HG03039 (cell line): ENCODE data around the gene HADHB.

Experiments
- ATAC-seq: cut with Tn5 transposase; IDR thresholded peaks from one replicate; pipeline ENCODE4 v1.9.1; 2021; ENCODE audit warnings: mild to moderate bottlenecking, moderate library complexity; ENCODE audit not compliant: unreplicated experiment

The HADHB gene

DNA sequence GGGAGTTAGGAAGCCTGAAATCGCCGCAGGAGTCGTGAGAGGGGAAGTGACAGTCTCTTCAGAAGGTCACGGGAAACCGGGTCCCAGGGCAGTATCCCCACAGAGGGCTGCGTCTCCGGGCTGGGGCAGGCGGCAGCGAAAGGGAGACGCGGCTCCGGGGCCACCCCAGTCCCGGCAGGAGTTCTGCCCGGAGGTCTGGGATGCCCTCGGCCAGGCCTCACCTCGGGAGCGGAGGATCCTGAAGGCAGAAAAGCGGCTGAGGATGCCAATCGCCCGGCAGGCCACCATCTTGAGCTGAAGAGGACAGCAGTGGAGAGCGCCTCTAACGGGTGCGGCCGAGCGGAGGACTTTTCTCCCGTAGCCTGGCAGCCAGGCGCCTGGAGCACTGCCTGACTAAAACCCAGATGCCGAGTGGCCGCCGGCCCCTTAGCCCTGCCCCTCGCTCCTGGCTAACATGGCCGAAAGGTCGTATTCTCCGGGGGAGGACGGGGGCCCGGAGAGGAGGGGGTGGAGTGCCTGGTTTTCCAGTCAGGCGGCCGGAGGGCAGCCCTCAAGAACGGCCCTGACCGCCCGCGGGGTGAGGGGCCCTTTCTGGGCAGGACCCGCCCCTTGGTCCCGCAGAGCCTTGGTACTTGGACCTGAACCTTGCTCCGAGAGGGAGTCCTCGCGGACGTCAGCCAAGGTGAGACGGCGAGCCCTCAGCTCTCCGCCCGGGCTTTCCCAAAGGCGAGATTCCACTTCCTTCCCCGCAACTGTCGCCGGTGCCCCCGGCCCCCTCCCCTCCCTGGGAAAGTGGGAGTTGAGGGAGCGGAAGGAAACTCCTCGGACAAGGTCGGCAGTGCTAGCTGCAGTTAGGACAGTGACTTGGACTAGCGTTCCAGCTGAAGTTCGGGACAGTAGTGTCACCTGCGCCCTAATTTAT lies at the start of gene HADHB, which contains the start of gene HADHA:
Gene HADHB (plus strand): TSS at position 631 of the 922 bp plus-strand sequence. CDS start 9,316 bp downstream, outside the sequence.
Gene HADHA (minus strand): TSS at position 324 of the 922 bp plus-strand sequence. CDS start 36 bp downstream, at position 288.
- ATAC-seq: peak; percentile 60

DNA sequence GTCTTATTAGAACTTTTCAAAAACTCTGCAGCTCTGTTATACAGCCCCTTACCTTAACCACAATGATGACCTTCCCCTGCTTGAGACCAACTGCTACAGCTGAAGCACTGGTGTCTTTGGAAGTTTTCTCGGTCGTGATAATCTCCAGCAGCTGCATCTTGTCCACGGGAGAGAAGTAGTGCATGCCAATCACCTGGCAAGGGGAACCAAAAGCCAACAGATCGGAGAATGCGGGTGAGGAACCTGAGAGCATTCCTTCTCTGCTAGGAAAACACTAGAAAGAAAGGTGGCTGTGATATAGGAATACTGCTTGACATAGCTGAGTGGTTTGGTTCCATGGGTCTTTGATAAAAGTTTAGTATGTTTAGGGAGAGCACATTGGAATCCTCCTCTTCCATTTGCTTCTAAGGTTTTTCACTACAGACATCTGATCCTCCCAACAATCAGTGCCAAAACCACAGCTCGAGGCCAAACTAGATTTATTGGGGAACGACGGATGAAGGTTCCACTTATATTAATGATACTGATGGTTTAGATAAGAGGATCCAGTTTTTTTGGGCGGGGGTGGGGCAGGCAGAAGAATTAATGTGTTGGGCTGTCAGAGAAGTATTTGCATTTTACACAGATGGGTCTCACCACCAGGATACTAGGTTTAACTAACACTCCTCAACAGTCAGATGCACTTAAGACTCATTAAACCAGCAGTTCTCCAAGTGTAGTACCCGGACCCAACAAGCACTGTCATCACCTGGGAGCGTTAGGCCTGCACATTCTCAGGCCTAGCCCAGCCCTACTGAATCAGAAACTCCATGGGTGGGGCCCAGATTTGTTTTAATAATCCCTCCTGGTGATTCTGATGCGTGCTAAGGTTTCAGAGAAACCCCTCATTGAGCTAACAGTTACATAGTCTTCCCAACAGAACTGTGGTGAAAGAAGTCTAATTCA lies 49.4 kb upstream of the HADHB start:
- no peak for ATAC-seq

DNA sequence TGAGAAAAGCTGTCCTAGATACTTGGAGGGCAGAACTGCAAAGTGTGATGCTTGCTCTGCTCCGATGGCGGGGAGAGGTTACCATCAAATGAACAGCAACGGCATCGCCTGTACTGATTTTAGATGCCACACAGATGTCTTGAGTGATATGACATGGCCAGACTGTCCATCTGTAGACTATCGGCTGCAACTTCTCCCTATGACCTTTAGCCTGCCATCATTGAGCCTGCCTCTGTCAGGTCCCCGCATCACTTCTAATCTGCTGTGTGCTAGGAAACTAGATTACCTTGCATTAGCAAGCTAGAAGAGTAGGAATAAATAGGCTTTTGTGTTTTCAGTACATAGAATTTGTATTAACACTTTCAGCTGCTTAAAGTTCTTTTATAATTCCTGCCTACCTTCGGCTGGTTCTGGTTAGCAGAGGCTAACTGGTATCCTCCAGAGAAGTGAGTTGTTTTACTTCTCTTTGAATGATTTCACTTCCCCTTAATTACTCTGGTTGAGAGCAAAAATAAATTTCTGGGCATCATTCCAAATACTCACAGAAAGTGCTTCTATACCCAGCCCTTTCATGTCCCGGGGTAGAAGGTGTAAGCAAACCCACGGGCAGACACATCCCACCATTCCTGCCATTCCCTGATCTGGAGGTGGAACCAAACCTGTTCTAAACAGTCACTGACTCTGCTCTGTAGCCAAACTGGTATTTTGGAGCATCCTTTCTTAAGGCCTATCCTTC lies 47.9 kb upstream of the HADHB start:
- no peak for ATAC-seq

DNA sequence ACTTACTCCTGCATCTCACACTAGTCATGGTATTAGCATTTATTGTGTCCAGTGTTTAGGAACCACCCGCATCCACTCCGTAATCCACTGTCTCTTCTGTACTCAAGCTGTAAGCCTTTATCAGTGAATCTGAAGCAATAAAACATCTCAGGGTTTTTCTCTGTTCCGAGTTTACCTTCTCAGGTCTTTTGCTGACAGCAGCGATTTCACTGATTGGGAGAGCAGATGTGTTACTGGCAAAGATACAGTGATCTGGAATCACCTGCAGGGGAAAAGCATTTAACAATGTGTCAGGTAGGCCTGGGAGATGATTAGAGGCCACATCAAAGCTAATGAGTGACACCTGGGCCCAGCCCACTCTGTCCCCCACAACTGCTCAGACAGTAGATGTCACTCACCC lies 47.2 kb upstream of the HADHB start:
- no peak for ATAC-seq

DNA sequence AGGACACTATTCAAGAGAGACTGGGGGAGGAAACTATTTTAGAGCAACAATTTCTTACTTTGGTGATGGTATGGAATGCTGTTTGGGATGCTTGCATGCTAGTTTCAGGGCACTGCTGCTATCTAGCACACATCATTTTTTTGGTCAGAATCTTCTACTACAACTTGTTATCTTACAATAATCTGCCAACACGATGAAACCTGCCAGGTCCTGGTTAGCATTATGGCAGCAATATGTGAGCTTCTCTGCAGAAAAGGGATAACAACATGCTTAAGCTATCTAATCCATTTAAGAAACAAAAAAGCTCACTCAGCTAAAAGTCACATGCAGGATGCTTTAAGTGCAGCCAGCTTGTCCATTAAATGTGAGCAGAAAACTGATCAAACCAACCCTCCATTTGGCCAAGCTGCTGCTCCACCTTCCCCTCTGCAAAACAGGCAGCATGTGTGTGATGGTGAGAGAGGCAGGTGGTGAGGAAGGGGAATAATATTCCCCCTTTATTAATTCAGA lies 41.7 kb upstream of the HADHB start:
- no peak for ATAC-seq

- no peak for ATAC-seq
Observed at GRCh38 chr2:26203906-26204305, 40.8 kb upstream of the HADHB start.

GRCh38 chr2:26212011-26212410 lies 32.7 kb upstream of the HADHB start:
- no peak for ATAC-seq

DNA sequence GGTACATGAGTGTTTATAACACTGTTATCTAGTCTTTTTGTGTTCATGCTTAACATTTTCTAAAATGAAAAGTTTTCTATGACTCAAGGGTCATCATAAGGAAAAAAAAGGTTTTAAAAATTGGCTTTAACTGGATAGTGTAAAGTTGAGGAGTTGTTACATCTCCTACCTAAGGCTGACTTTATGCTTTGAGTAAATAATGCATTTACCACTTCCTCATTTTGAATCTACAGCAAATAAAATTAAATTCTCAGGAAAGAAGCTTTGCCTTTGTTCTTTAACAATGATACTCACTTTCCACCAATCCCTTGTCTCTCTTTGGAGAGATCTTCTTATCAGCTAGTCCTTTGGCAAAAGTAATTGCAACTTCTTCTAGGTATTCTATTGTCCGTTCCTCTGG lies 30.0 kb upstream of the HADHB start:
- ATAC-seq: no peak

DNA sequence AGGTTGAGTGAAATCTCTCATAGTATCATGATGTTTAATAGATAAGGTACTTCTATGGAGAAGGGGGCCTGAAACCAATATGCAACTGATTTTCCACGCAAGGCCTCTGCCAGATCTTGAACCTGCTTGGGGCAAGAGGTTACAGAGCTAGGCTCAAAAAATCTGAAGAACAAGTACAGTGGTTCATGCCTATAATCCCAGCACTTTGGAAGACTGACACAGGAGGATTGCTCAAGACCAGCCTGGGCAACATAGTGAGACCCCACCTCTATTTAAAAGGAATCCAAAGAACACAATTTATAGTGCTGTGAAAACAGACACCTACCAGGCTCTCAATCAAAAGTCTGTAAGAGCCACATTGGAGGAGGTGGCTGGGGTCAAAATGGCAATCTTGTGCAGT lies 28.9 kb upstream of the HADHB start:
- ATAC-seq: no peak

DNA sequence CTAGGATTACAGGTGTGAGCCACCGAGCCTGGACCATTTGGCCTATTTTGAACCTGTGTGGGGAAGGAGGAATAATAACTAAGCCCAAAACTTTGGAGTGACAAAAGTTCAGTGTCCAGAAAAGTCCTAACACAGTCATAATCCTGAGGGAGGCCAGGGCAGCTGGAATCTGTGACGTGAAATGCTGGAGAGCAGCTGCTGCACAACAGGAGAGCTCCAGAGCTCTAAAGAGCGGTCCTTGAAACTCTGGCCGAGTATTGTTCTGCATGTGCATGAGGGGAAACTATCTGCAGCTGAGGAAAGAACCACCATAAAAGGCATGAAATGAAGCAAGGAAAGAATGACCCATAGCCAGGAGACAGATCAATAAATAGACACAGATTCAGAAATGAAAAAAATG lies 28.2 kb upstream of the HADHB start:
- ATAC-seq: no peak

- no peak for ATAC-seq
Observed at GRCh38 chr2:26217720-26218119, 27.0 kb upstream of the HADHB start.

DNA sequence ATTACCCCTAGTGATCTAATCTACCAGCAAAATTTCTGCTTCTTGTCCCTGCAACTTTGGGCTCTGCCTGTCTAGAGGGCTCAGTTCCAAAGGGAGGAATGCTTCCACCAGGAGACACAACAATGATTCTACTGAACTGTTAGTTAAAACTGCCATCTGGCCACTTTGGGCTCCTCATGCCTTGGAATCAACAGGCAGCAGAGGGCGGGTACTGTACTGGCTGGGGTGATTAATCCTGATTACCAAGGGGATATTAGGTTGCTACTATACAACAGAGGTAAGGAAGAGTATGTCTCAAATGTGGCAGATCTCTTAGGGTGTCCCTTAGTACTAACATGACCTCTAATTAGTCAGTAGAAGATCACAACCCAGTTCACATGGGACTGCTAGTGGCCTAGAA lies 21.7 kb upstream of the HADHB start:
- no peak for ATAC-seq

DNA sequence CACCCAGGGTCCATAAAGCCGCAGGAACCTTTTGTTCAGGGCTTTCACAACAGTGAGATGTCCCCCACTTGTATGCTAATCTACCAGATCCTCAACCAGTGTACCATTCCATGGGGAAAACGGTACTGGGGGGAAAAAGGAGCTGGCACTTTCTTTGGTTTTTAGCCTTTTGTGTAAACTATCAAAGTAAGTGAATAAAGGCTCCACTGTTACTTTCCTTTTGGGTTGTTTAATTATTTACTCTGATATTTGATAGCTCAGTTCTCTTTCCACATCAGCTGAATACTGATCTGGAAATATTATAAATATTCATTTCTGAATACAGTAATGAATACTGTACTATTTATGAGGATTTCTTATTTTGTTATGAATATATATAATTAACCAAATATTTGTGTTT lies 20.6 kb upstream of the HADHB start:
- no peak for ATAC-seq

GRCh38 chr2:26229595-26229994 lies 15.1 kb upstream of the HADHB start:
- ATAC-seq: no peak

DNA sequence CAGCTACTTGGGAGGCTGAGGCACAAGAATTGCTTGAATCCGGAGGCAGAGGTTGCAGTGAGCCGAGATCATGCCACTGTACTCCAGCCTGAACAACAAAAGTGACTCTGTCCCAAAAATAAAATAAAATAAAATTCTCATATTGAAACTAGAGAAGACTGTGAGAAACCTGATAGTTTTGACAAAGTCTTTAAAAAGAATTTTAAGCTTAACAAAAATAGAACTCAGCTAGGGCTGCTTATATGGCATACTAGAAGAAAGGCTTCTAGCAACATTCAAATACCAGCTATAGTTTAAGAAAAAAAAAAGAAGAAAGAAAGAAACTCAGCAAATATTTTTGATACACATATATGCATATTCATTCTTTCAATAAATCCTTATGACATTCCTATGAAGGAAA lies 13.9 kb upstream of the HADHB start:
- no peak for ATAC-seq

DNA sequence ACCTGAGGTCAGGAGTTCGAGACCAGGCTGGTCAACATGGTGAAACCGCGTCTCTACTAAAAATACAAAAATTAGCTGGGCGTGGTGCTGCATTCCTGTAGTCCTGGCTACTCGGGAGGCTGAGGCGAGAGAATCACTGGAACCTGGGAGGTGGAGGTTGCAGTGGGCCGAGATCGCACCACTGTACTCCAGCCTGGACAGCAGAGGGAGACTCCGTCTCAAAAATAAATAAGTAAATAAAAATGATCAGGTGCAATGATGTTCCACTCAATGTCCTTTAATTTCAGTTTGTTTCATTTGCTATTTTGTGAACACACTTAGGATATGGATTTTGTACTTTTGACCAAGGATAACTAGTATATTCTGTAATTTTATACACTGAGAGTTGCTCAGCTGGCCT lies 9.7 kb upstream of the HADHB start:
- ATAC-seq: no peak

- ATAC-seq: no peak
Observed at GRCh38 chr2:26237868-26238267, 6.9 kb upstream of the HADHB start.

DNA sequence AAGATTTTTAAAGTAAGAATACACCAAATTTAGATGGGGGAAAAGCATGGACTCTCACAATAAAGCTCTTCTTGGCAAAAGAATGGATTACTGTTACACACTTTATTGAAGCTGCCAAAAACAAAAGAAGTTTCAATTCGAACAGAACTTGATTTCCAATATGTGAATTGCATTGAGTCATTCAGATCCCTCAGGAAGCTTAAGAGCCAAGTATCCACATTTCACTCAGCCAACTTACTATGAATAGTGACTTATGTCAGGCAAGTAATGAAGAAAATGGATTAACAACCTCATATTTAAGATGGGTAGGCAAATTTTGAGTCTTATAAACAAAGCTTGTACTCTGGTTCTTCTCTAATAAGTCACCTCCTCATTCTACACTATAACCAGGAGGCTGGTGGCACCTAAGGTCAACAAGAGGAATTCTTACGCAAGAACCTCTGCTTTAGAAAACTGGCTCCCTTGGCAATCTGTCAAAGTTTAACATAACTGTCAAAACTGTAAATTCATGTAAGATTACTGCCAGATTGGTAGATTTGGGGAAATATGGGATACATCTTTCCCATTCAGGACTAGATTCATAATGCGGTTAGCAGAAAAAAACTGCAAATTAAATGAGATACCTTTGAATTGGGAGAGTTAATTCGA lies 6.3 kb upstream of the HADHB start:
- no peak for ATAC-seq

GRCh38 chr2:26241928-26242436 lies 2.8 kb upstream of the HADHB start:
- no peak for ATAC-seq
